ENCODE results near the gene JMJD1C.

- TF ChIP-seq, protein P1, sequence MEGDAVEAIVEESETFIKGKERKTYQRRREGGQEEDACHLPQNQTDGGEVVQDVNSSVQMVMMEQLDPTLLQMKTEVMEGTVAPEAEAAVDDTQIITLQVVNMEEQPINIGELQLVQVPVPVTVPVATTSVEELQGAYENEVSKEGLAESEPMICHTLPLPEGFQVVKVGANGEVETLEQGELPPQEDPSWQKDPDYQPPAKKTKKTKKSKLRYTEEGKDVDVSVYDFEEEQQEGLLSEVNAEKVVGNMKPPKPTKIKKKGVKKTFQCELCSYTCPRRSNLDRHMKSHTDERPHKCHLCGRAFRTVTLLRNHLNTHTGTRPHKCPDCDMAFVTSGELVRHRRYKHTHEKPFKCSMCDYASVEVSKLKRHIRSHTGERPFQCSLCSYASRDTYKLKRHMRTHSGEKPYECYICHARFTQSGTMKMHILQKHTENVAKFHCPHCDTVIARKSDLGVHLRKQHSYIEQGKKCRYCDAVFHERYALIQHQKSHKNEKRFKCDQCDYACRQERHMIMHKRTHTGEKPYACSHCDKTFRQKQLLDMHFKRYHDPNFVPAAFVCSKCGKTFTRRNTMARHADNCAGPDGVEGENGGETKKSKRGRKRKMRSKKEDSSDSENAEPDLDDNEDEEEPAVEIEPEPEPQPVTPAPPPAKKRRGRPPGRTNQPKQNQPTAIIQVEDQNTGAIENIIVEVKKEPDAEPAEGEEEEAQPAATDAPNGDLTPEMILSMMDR (IDR thresholded peaks at IDR 0.05): no peak
- no peak for TF ChIP-seq POLR2A (IDR thresholded peaks at IDR 0.05)
Measured at GRCh38 chr10:63396133-63396761, 69.5 kb downstream of the JMJD1C start.
